Spleen (tissue), 11 donors: ENCODE measurements around the gene AKR1C3. TPM values are rescaled to one million over a fixed set of nuclear protein-coding genes. Genes with fewer than 3 reads are reported as not detected.
"Not testable (repeated sequence)": the region's sequence is repeated elsewhere in the genome, so short reads cannot be mapped to it uniquely, and the experiment has no call there.

ENCODE experiments used
- DNase-seq: peaks from one replicate; pipeline ENCODE4 v3.0.0-alpha.2; 2020
- H3K27ac ChIP-seq, 8 donors: fragments of 200-600 bp; sonication (generic) in 7 of 8; 1 replicate in 4 of 8; 2 replicates in 4 of 8; pipeline versions ENCODE4 v1.5.0 to v1.8.0; 2016 to 2021; ENCODE audit warnings: inconsistent platforms in 4 of 8, mild to moderate bottlenecking in 4 of 8, moderate library complexity in 1 of 8
- H3K27me3 ChIP-seq, 7 donors: fragments of 200-600 bp; sonication (generic) in 6 of 7; replicated peaks in 1 of 7; 1 replicate in 4 of 7; 2 replicates in 3 of 7; pipeline versions ENCODE4 v1.5.0 to v1.8.0; 2016 to 2021; ENCODE audit warnings: inconsistent platforms in 3 of 7, mild to moderate bottlenecking in 1 of 7
- H3K36me3 ChIP-seq, 6 donors: fragments of 200-600 bp; sonication (generic) in 5 of 6; 1 replicate in 4 of 6; 2 replicates in 2 of 6; pipeline versions ENCODE4 v1.5.0 to v1.8.0; 2016 to 2021; ENCODE audit warnings: inconsistent platforms in 2 of 6
- H3K4me1 ChIP-seq, 6 donors: fragments of 200-600 bp; sonication (generic) in 5 of 6; 1 replicate in 3 of 6; 2 replicates in 3 of 6; pipeline versions ENCODE4 v1.5.0 to v1.8.0; 2016 to 2021; ENCODE audit warnings: inconsistent platforms in 3 of 6
- H3K4me3 ChIP-seq, 8 donors: fragments of 200-600 bp; sonication (generic) in 7 of 8; 1 replicate in 4 of 8; 2 replicates in 4 of 8; pipeline versions ENCODE4 v1.5.0 to v1.8.0; 2016 to 2021; ENCODE audit warnings: inconsistent platforms in 4 of 8, mild to moderate bottlenecking in 4 of 8, moderate library complexity in 2 of 8
- H3K9me3 ChIP-seq, 8 donors: fragments of 200-600 bp; sonication (generic) in 7 of 8; 1 replicate in 4 of 8; 2 replicates in 4 of 8; pipeline versions ENCODE4 v1.5.0 to v1.8.0; 2016 to 2021; ENCODE audit warnings: inconsistent platforms in 4 of 8
- CTCF ChIP-seq, 11 experiments: fragments of 200-600 bp in 7 of 11; fragments of 450-650 bp in 4 of 11; sonication (generic) in 4 of 11; IDR thresholded peaks in 8 of 11; conservative IDR thresholded peaks in 3 of 11; 1 replicate in 7 of 11; 2 replicates in 4 of 11; pipeline versions ENCODE4 v1.4.0 to v1.8.0; 2016 to 2021; ENCODE audit warnings: antibody characterized with exemption in 11 of 11, inconsistent platforms in 4 of 11, mild to moderate bottlenecking in 1 of 11
- POLR2A ChIP-seq, 3 donors: fragments of 450-650 bp; IDR thresholded peaks; one replicate each; pipeline ENCODE4 v1.5.1; 2017; ENCODE audit warnings: antibody characterized with exemption in 3 of 3, mild to moderate bottlenecking in 1 of 3
- POLR2AphosphoS5 ChIP-seq, 3 donors: sonication (generic); formaldehyde crosslinking; IDR thresholded peaks; one replicate each; pipeline ENCODE4 v1.5.1; 2017; ENCODE audit warnings: antibody characterized with exemption in 3 of 3
- WGBS, 5 donors: extraction: QIAGEN DNeasy Blood & Tissue Kit in 3 of 5; methylation state at CpG; one replicate each; pipeline versions ENCODE4 v1.1.5 to v1.1.7; 2013 to 2018; 5-methylcytosine and 5-hydroxymethylcytosine counted together
- intact Hi-C: fragments of 100-400 bp; cut with DNase I; formaldehyde crosslinking; loops from one replicate; pipeline ENCODE4 v1.15.0; 2023; ENCODE audit warnings: low total_unique reads
- polyA plus RNA-seq, 3 donors: library from polyadenylated mRNA; stranded (reverse); fragments of 200-250 nt; gene quantifications; one replicate each; pipeline ENCODE4 v1.2.1, GENCODE V29; 2013
- total RNA-seq, 7 donors: library from RNA; depleted of rRNA in 3 of 7; stranded (reverse); fragments of >200 nt in 3 of 7; fragmentation: NEBNext Ultra II Directional in 4 of 7; extraction: Animal tissue kit (Norgen Biotek cat#: 25700) in 4 of 7; gene quantifications; one replicate each; pipeline versions ENCODE4 v1.1.0 to v1.2.1, GENCODE V29; 2016 to 2021
- donor health status: healthy with polysubstance abuse.
- donor health status: DM: no; HTN: no; CAD: no; lungs with moderate emphysema.
- donor health status: DM: no; HTN: no; CAD: no.
- donor health status: Bipolar disorder and iron deficiency.
- donor health status: healthy.
- donor health status: DM: no; HTN: no; CAD: no.
- donor health status: DM: yes; HTN: yes; CAD: no.

The AKR1C3 gene
- total and polyA plus RNA-seq, 10 donors = 0.85 to 5.7 (median 2.8) TPM

GRCh38 chr10:5106553-5106952 lies 12.3 kb downstream of the AKR1C3 start:
- Histone ChIP-seq H3K4me1 (no peaks in the 10 kb centered on the region), H3K9me3 (no peaks in the 10 kb centered on the region), H3K36me3 (no peaks in the 10 kb centered on the region), H3K4me3 (no peak overlapping the region), H3K27ac (no peak overlapping the region), H3K27me3 (no peaks in the 10 kb centered on the region)
- intact Hi-C loops = no loop called here
- WGBS, 5 donors = 45 to 69% (median 48%) methylated on average over 1 of the region's 1 CpG
- no peak for DNase-seq
- no peak for TF ChIP-seq POLR2AphosphoS5 (IDR thresholded peaks at IDR 0.05)
- no peak for TF ChIP-seq POLR2A (IDR thresholded peaks at IDR 0.05)
- no peak for TF ChIP-seq CTCF (IDR thresholded peaks at IDR 0.05 in 8 of 11, conservative IDR thresholded peaks at IDR 0.05 in 3 of 11)

- Histone ChIP-seq H3K36me3 (no peaks in the 10 kb centered on the region), H3K27me3 (no peaks in the 10 kb centered on the region), H3K27ac (no peak overlapping the region), H3K4me1 (no peaks in the 10 kb centered on the region), H3K4me3 (no peak overlapping the region), H3K9me3 (no peaks in the 10 kb centered on the region)
- 56 to 86% (median 61%) methylated on average over 8 of the region's 8 CpGs for WGBS, 5 donors
- intact Hi-C loops = no loop called here
- TF ChIP-seq POLR2AphosphoS5 (IDR thresholded peaks at IDR 0.05) = no peak
- no peak for TF ChIP-seq CTCF (IDR thresholded peaks at IDR 0.05 in 8 of 11, conservative IDR thresholded peaks at IDR 0.05 in 3 of 11)
- TF ChIP-seq POLR2A (IDR thresholded peaks at IDR 0.05) = no peak
- no peak for DNase-seq
These were observed 13.8 kb downstream of the AKR1C3 start for GRCh38 chr10:5107860-5108526.

- intact Hi-C loops = no loop called here
- no peak for DNase-seq
These were observed 14.6 kb downstream of the AKR1C3 start for GRCh38 chr10:5108658-5109416.

GRCh38 chr10:5109861-5110260 lies 15.6 kb downstream of the AKR1C3 start:
- H3K27ac ChIP-seq, H3K27me3 ChIP-seq, H3K4me3 ChIP-seq, H3K9me3 ChIP-seq, H3K4me1 ChIP-seq, DNase-seq, intact Hi-C loops, H3K36me3 ChIP-seq: not testable (repeated sequence)
- WGBS, 5 donors = 87 to 100% (median 96%) methylated on average over 2 to 12 of the region's 12 CpGs

More at GRCh38 chr10:5108658-5109416, 14.6 kb downstream of the AKR1C3 start:
- TF ChIP-seq POLR2A (IDR thresholded peaks at IDR 0.05) (no peak), CTCF (IDR thresholded peaks at IDR 0.05 in 8 of 11, conservative IDR thresholded peaks at IDR 0.05 in 3 of 11) (no peak), POLR2AphosphoS5 (IDR thresholded peaks at IDR 0.05) (no peak)
- 30 to 70% (median 41%) methylated on average over 3 of the region's 3 CpGs for WGBS, 5 donors
- no peak overlapping the region for H3K27ac ChIP-seq
- H3K4me3 ChIP-seq = no peak overlapping the region
- H3K27me3 ChIP-seq = no peaks in the 10 kb centered on the region
- H3K9me3 ChIP-seq = no peaks in the 10 kb centered on the region
- no peaks in the 10 kb centered on the region for H3K4me1 ChIP-seq
- H3K36me3 ChIP-seq = no peaks in the 10 kb centered on the region
